ENCODE results near the gene UBE3B.

DNA sequence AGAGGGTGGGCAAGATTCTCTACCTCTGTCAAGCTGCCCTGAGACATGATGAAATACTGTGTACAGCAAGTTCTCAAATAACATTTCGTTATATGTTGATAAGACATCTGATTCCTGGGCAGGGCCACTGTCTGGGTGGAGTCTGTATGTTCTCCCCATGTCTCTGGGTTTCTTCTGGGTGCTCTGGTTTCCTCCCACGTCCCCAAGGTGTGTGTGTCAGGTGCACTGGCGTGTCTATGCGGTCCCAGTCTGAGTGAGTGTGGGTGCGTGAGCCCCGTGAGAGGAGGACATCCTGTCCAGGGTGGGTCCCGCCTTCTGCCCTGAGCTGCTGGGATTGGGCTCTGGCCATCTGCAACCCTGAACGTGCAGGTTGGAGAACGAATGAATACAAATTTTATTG lies 30.0 kb upstream of the UBE3B start:
- TF ChIP-seq, protein P1, sequence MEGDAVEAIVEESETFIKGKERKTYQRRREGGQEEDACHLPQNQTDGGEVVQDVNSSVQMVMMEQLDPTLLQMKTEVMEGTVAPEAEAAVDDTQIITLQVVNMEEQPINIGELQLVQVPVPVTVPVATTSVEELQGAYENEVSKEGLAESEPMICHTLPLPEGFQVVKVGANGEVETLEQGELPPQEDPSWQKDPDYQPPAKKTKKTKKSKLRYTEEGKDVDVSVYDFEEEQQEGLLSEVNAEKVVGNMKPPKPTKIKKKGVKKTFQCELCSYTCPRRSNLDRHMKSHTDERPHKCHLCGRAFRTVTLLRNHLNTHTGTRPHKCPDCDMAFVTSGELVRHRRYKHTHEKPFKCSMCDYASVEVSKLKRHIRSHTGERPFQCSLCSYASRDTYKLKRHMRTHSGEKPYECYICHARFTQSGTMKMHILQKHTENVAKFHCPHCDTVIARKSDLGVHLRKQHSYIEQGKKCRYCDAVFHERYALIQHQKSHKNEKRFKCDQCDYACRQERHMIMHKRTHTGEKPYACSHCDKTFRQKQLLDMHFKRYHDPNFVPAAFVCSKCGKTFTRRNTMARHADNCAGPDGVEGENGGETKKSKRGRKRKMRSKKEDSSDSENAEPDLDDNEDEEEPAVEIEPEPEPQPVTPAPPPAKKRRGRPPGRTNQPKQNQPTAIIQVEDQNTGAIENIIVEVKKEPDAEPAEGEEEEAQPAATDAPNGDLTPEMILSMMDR (IDR thresholded peaks at IDR 0.05) = no peak
- no peak for TF ChIP-seq POLR2A (IDR thresholded peaks at IDR 0.05)
